ENCODE results near the gene TESMIN. TPM values are rescaled to one million over a fixed set of nuclear protein-coding genes. Genes with fewer than 3 reads are reported as not detected.

TESMIN gene
- total RNA-seq, 1 experiment from 2014 or later = 45.2 TPM

GRCh38 chr11:68727783-68728182 is 23.5 kb downstream of the TESMIN start:
- Histone ChIP-seq H4K91ac (ENCODE audit: insufficient read length, low read depth, low read length) (no peak overlapping the region), H4K5ac (ENCODE audit: insufficient read length, low read depth, low read length) (no peak overlapping the region), H3K9me3 (ENCODE audit: control insufficient read depth, low read depth, low read length) (no peaks in the 10 kb centered on the region), H2BK12ac (ENCODE audit: insufficient read length, low read depth, low read length) (no peak overlapping the region), H3K4me1 (ENCODE audit: insufficient read depth, low read length) (peaks cover 4% of the 10 kb centered on the region; the same call in 1 of the 2 replicates), H2BK5ac (ENCODE audit: insufficient read length, low read length) (no peak overlapping the region), H3K14ac (ENCODE audit: insufficient read depth, low read length) (no peak overlapping the region), H3K79me2 (ENCODE audit: insufficient read depth, low read length) (no peaks in the 10 kb centered on the region), H2BK15ac (ENCODE audit: low read depth, low read length) (no peak overlapping the region), H3K27ac (ENCODE audit: insufficient read length, low read depth, low read length) (no peak overlapping the region), H3K9ac (ENCODE audit: extremely low read depth, insufficient read length, low read length) (no peak overlapping the region), H4K20me1 (ENCODE audit: control insufficient read depth, insufficient read depth, insufficient read length) (no peaks in the 10 kb centered on the region), H3K4me2 (ENCODE audit: insufficient read depth, insufficient read length, low read length) (no peak overlapping the region), H3K18ac (ENCODE audit: insufficient read length, low read depth, low read length) (no peak overlapping the region), H3K27me3 (ENCODE audit: insufficient read depth, low read length) (no peaks in the 10 kb centered on the region), H3K79me1 (ENCODE audit: insufficient read depth, low read depth, low read length, poor library complexity, severe bottlenecking) (no peaks in the 10 kb centered on the region), H3T11ph (ENCODE audit: low read length) (no peak overlapping the region), H3K23me2 (ENCODE audit: insufficient read length, low read depth, low read length, poor library complexity, severe bottlenecking) (no peaks in the 10 kb centered on the region), H2BK120ac (ENCODE audit: low read depth, low read length, poor library complexity, severe bottlenecking) (no peak overlapping the region), H4K8ac (replicated peaks; ENCODE audit: insufficient read length, low read depth, low read length) (no peak overlapping the region), H2BK20ac (ENCODE audit: low read depth, low read length, poor library complexity, severe bottlenecking) (no peak overlapping the region), H3K4ac (ENCODE audit: low read depth, low read length) (no peak overlapping the region), H3K23ac (ENCODE audit: insufficient read length, low read depth, low read length) (no peak overlapping the region), H2AFZ (ENCODE audit: low read length) (no peak overlapping the region), H3K56ac (ENCODE audit: insufficient read length, low read depth, low read length) (no peak overlapping the region), H2AK5ac (ENCODE audit: insufficient read length, low read length) (no peak overlapping the region)
- no peaks in the 10 kb centered on the region for H3K27me3 Mint-ChIP-seq (ENCODE audit: low read depth)
- peaks cover 0 to 5% (median 0%) of the 10 kb centered on the region in 3 experiments; a peak in 3 of 7 replicates for H3K36me3 Mint-ChIP-seq (ENCODE audit: insufficient read depth in 1 of 3, low read depth in 3 of 3)
- no peak for DNase-seq
- no peak overlapping the region for H3K4me3 Mint-ChIP-seq
- H3K9me3 Mint-ChIP-seq = no peaks in the 10 kb centered on the region
- TF ChIP-seq, protein P1, sequence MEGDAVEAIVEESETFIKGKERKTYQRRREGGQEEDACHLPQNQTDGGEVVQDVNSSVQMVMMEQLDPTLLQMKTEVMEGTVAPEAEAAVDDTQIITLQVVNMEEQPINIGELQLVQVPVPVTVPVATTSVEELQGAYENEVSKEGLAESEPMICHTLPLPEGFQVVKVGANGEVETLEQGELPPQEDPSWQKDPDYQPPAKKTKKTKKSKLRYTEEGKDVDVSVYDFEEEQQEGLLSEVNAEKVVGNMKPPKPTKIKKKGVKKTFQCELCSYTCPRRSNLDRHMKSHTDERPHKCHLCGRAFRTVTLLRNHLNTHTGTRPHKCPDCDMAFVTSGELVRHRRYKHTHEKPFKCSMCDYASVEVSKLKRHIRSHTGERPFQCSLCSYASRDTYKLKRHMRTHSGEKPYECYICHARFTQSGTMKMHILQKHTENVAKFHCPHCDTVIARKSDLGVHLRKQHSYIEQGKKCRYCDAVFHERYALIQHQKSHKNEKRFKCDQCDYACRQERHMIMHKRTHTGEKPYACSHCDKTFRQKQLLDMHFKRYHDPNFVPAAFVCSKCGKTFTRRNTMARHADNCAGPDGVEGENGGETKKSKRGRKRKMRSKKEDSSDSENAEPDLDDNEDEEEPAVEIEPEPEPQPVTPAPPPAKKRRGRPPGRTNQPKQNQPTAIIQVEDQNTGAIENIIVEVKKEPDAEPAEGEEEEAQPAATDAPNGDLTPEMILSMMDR (conservative IDR thresholded peaks at IDR 0.05) = no peak; the same call in 2 of the 3 replicates
- peaks cover 9 to 16% of the 10 kb centered on the region in 2 experiments for H3K4me1 Mint-ChIP-seq
- no CpG with 5 or more reads among the region's 6 CpGs for WGBS (ENCODE audit: extremely low coverage, insufficient read length, low lambda C conversion rate)
- no peak overlapping the region for H3K27ac Mint-ChIP-seq
